SH-SY5Y (cell line): Measurements from ENCODE around the gene SSR2.

Experiments used
- GATA2 ChIP-seq: IDR thresholded peaks from 2 replicates; pipeline ENCODE4 v1.6.1; 2011; ENCODE audit warnings: mild to moderate bottlenecking, low read depth, low read length
- GATA3 ChIP-seq: IDR thresholded peaks from 2 replicates; pipeline ENCODE4 v1.6.1; 2011; ENCODE audit warnings: low read depth, mild to moderate bottlenecking, low read length, moderate library complexity

The SSR2 gene

GRCh38 chr1:156020293-156021092, at the start of gene SSR2:
Gene SSR2 (minus strand): TSS chr1:156020951. CDS start chr1:156020167, 784 bp downstream.
- no peak for TF ChIP-seq GATA2
- no peak for TF ChIP-seq GATA3

DNA sequence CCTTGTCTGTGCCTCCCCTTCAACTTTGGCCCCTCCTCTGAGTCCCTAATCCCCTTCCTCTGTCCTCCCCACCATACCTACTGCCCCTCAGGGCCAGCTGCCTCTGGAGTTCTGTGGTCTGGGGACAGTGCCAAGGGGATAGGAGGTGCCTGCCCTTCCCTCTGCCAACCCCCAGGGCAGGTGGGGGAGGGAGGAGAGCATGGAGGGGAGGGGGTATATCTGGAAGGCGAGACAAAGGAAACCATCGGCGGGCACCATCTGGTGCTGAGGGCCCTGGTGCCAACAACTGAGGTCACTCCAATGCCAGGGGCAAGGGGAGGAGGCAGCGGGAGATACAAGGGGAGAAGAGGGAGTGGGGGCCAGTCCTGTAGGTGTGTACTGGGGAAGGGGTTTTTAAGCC, 49.8 kb upstream of the SSR2 start:
- TF ChIP-seq GATA3 (no peak), GATA2 (no peak)

DNA sequence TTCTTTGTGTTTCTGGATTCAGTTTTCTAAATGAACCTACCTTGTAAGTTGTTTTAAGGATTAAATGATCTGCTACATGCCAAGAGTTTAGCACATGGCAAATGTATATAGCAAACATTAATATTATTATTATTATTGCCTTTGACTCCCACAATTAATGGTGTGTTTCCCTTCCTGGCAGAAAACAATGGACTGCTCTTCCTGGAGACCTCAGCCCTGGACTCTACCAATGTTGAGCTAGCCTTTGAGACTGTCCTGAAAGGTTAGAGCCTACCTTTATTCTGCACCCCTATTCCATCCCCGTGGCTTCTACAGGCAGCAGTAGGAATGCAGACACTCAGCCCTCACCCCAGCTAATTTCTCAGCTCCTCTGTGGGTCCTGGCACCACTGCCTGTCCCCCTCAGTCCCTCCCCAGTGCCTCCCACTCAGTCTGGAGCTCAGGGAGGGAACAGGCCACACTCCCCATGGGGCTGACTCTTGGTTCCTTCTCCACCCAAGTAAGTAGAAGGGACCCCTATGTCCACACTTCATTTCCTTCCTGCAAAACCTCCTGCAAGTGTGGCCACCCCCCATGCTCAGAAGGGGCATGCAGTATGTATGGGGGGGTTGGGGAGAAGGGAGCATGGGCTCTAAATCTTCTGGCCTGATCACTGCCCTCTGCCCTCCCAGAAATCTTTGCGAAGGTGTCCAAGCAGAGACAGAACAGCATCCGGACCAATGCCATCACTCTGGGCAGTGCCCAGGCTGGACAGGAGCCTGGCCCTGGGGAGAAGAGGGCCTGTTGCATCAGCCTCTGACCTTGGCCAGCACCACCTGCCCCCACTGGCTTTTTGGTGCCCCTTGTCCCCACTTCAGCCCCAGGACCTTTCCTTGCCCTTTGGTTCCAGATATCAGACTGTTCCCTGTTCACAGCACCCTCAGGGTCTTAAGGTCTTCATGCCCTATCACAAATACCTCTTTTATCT, 49.0 kb upstream of the SSR2 start:
- no peak for TF ChIP-seq GATA2
- no peak for TF ChIP-seq GATA3

- TF ChIP-seq GATA2 (no peak), GATA3 (no peak)
These were observed 46.5 kb upstream of the SSR2 start for GRCh38 chr1:156067262-156067661.

DNA sequence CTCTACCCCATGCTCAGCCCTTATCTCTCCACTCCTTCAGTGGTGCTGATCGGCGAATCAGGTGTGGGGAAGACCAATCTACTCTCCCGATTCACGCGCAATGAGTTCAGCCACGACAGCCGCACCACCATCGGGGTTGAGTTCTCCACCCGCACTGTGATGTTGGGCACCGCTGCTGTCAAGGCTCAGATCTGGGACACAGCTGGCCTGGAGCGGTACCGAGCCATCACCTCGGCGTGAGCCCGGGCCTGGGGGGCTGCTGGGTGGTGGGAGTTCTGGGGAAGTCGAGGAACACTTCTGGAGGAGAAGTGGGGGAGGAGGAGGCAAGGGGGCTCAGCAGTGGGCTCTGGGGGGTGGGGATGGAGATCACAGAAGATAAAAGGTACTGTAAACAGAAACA, 45.1 kb upstream of the SSR2 start:
- TF ChIP-seq GATA2 (no peak), GATA3 (no peak)

GRCh38 chr1:156065212-156065611, 44.5 kb upstream of the SSR2 start:
- TF ChIP-seq GATA2 (no peak), GATA3 (no peak)

DNA sequence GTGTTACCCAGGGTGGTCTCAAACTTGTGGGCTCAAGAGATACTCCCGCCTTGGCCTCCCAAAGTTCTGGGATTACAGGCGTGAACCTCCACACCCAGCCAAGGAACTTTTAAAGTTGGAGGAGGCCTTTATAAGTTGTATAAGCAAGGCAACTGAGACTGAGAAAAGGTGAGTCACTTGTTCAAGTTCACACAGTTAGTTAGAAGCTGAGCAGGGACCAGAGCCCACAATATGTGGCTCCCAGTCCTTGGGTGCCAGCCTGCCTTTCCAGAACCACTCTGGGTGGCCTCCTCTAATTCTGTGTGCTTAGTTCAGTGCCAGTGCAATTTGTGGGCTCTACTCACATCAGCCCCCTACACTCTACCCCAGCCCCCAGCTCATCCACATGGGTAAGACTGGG, 43.9 kb upstream of the SSR2 start:
- TF ChIP-seq GATA3: no peak
- no peak for TF ChIP-seq GATA2

DNA sequence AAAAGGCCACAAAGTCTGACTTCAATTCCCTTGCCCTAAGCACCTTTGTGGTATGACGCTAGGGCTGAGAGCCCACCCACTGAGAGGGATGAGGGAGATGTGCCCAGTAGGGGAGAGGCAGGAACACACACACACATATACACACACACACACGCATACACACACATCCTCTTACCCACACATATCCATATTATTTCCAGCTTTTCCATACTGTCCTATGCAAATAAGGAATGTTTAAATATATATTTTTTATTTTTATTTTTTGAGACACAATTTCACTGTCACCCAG, 43.2 kb upstream of the SSR2 start:
- TF ChIP-seq GATA2 (no peak), GATA3 (no peak)

DNA sequence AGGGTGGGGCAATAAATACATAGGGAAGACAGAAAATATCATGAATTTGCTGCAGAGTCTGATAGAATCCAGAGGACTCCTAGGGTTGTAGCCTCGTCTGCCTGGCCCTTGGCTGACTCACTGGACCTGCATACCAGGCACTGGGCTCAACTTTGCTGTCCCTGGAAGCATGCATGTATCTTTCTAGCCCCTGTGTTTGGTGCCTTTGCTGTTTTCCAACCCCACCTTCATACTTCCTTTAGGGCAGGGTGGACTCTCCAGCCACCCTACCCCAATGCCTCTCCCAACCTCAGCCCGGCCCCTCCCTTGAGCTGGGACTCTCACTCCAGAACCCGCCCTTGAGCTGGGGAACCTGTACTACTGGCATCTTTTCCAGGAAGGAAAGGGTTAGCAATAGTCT, 41.4 kb upstream of the SSR2 start:
- no peak for TF ChIP-seq GATA2
- no peak for TF ChIP-seq GATA3

DNA sequence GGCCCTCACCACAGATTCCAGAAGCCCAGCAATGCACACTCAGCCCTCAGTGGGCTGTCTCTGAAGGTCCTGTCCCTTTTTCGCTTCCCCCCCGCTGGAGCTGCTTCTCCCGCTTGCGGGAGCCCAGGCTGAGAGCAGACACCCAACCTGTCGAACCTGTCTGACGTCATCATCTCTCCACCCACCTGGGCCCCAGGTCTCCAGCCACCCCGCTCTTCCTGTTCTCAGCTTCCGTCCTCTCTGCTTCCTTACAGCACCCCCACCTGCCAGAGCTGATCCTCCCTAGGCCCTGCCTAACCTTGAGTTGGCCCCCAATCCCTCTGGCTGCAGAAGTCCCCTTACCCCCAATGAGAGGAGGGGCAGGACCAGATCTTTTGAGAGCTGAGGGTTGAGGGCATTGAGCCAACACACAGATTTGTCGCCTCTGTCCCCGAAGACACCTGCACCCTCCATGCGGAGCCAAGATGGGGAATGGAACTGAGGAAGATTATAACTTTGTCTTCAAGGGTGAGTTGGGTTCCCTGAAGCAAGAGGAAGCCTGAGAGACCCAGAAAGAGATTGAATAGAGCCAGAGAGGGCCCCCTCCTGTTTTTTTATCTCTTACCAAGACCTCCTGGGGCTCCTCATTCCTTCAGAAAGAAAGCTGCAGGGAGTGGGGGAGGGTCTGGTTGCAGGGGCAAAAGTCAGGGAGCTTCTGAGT, 40.3 kb upstream of the SSR2 start, which contains the start of gene RAB25:
RAB25 (plus strand) TSS at position 224 of the 700 bp plus-strand sequence; CDS start at position 465, 241 bp downstream.
- TF ChIP-seq GATA3: no peak
- TF ChIP-seq GATA2: no peak

- TF ChIP-seq GATA3 (no peak), GATA2 (no peak)
These were observed 35.6 kb upstream of the SSR2 start for GRCh38 chr1:156056326-156056849.

- TF ChIP-seq GATA2 (no peak), GATA3 (no peak)
These were observed 34.7 kb upstream of the SSR2 start for GRCh38 chr1:156055281-156056048.

DNA sequence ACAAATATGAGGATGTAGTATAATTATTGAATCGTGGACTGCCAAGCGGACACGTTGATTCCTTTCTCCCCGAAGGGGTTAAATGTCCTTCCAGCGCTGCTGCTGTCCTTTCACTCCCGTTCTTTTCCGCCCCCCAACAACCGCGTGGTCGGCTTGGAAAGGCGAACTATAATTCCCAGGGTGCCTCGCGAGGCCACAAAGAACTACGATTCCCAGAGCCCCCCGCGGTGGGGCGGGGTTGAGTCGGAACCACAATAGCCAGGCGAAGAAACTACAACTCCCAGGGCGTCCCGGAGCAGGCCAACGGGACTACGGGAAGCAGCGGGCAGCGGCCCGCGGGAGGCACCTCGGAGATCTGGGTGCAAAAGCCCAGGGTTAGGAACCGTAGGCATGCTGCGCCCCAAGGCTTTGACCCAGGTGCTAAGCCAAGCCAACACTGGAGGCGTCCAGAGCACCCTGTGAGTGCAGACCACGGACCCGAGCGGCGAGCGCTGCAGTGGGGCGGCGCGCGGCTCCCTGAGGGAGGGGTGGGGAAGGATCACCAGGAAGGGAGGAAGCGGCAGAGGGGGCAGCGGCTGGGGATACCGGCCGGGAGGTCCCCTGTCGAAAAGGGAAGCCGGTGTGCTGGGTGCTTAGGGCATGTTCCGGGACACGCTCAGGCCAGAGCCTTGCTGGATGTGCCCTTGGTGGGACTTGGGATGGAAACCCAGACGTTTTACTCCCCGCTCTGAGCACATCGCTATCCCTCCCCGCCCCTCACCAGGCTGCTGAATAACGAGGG, 33.9 kb upstream of the SSR2 start, which contains the start of gene LAMTOR2:
LAMTOR2 (plus strand) TSS at position 283 of the 781 bp plus-strand sequence; CDS start at position 391, 108 bp downstream.
- no peak for TF ChIP-seq GATA2
- TF ChIP-seq GATA3: no peak
